Glutamatergic neuron (in vitro differentiated cells): ENCODE results near the gene MVD. TPM values are rescaled to one million over a fixed set of nuclear protein-coding genes. Genes with fewer than 3 reads are reported as not detected.

Experiments
- DNase-seq: peaks from one replicate; pipeline ENCODE4 v3.0.0; 2022
- H3K27ac Mint-ChIP-seq: one replicate; pipeline ENCODE4 v1.8.0; 2020; ENCODE audit warnings: mild to moderate bottlenecking, mixed read lengths, inconsistent platforms; ENCODE audit not compliant: unreplicated experiment
- H3K27me3 Mint-ChIP-seq: one replicate; pipeline ENCODE4 v1.8.0; 2020; ENCODE audit warnings: mild to moderate bottlenecking, moderate library complexity, mixed read lengths, inconsistent platforms; ENCODE audit not compliant: unreplicated experiment
- H3K36me3 Mint-ChIP-seq: one replicate; pipeline ENCODE4 v1.8.0; 2020; ENCODE audit warnings: mild to moderate bottlenecking, mixed read lengths, inconsistent platforms; ENCODE audit not compliant: unreplicated experiment
- H3K4me1 Mint-ChIP-seq: one replicate; pipeline ENCODE4 v1.8.0; 2020; ENCODE audit warnings: mild to moderate bottlenecking, low read depth, mixed read lengths, inconsistent platforms; ENCODE audit not compliant: unreplicated experiment
- H3K4me3 Mint-ChIP-seq: one replicate; pipeline ENCODE4 v1.8.0; 2020; ENCODE audit warnings: mild to moderate bottlenecking, mixed read lengths, inconsistent platforms; ENCODE audit not compliant: unreplicated experiment
- H3K9me3 Mint-ChIP-seq: one replicate; pipeline ENCODE4 v1.8.0; 2020; ENCODE audit warnings: mild to moderate bottlenecking, moderate library complexity, mixed read lengths, inconsistent platforms; ENCODE audit not compliant: unreplicated experiment
- CTCF ChIP-seq: fragments of 200-600 bp; sonication (generic); IDR thresholded peaks from one replicate; pipeline ENCODE4 v1.5.0; 2021; ENCODE audit not compliant: partially characterized antibody, unreplicated experiment
- total RNA-seq: library from RNA; stranded (reverse); fragmentation: NEBNext Ultra II Directional; extraction: Animal tissue kit (Norgen Biotek cat#: 25700); gene quantifications from one replicate; pipeline ENCODE4 v1.2.1, GENCODE V29; 2021; ENCODE audit not compliant: unreplicated experiment

The MVD gene
- total RNA-seq, 1 donor from 2014 or later: 227 TPM

- Mint-ChIP-seq H3K27ac (no peak overlapping the region), H3K4me1 (peaks cover 10% of the 10 kb centered on the region), H3K27me3 (no peaks in the 10 kb centered on the region), H3K9me3 (peaks cover 2% of the 10 kb centered on the region), H3K4me3 (no peak overlapping the region), H3K36me3 (no peaks in the 10 kb centered on the region)
- no peak for TF ChIP-seq CTCF
- DNase-seq: no peak
Observed at GRCh38 chr16:88623858-88624257, 39.0 kb downstream of the MVD start.

GRCh38 chr16:88622866-88623265 lies 40.0 kb downstream of the MVD start:
- TF ChIP-seq CTCF: no peak
- no peaks in the 10 kb centered on the region for H3K27me3 Mint-ChIP-seq
- no peaks in the 10 kb centered on the region for H3K36me3 Mint-ChIP-seq
- peaks cover 20% of the 10 kb centered on the region for H3K4me1 Mint-ChIP-seq
- H3K27ac Mint-ChIP-seq: no peak overlapping the region
- H3K4me3 Mint-ChIP-seq: no peak overlapping the region
- H3K9me3 Mint-ChIP-seq: peaks cover 2% of the 10 kb centered on the region
- no peak for DNase-seq

GRCh38 chr16:88622125-88622524 lies 40.8 kb downstream of the MVD start:
- Mint-ChIP-seq H3K4me1 (peaks cover 28% of the 10 kb centered on the region), H3K27ac (no peak overlapping the region), H3K27me3 (no peaks in the 10 kb centered on the region), H3K4me3 (no peak overlapping the region), H3K36me3 (no peaks in the 10 kb centered on the region), H3K9me3 (peaks cover 2% of the 10 kb centered on the region)
- TF ChIP-seq CTCF: no peak
- DNase-seq: no peak

GRCh38 chr16:88619859-88620815 lies 42.8 kb downstream of the MVD start:
- H3K36me3 Mint-ChIP-seq: no peaks in the 10 kb centered on the region
- no peak overlapping the region for H3K4me3 Mint-ChIP-seq
- peaks cover 3% of the 10 kb centered on the region for H3K27me3 Mint-ChIP-seq
- H3K4me1 Mint-ChIP-seq: peaks cover 43% of the 10 kb centered on the region
- TF ChIP-seq CTCF: no peak
- no peak for DNase-seq
- no peak overlapping the region for H3K27ac Mint-ChIP-seq
- peaks cover 8% of the 10 kb centered on the region for H3K9me3 Mint-ChIP-seq
